SU-DHL-6 (cell line): ENCODE measurements around the gene LRRC56.

Source experiments
- EZH2phosphoT487 ChIP-seq: fragments of 200-600 bp; sonication (generic), shearing (Covaris generic); conservative IDR thresholded peaks from 2 replicates; pipeline ENCODE4 v1.6.1; 2018; ENCODE audit warnings: mild to moderate bottlenecking, antibody characterized with exemption, low read length, moderate library complexity, mixed read lengths
- TF ChIP-seq, protein P1 (sequence below): fragments of 200-600 bp; sonication (generic); IDR thresholded peaks from one replicate; pipeline ENCODE4 v1.5.1; 2017; ENCODE audit warnings: antibody characterized with exemption, mild to moderate bottlenecking, low read length, moderate library complexity; ENCODE audit not compliant: insufficient read depth, poor library complexity, severe bottlenecking

DNA sequence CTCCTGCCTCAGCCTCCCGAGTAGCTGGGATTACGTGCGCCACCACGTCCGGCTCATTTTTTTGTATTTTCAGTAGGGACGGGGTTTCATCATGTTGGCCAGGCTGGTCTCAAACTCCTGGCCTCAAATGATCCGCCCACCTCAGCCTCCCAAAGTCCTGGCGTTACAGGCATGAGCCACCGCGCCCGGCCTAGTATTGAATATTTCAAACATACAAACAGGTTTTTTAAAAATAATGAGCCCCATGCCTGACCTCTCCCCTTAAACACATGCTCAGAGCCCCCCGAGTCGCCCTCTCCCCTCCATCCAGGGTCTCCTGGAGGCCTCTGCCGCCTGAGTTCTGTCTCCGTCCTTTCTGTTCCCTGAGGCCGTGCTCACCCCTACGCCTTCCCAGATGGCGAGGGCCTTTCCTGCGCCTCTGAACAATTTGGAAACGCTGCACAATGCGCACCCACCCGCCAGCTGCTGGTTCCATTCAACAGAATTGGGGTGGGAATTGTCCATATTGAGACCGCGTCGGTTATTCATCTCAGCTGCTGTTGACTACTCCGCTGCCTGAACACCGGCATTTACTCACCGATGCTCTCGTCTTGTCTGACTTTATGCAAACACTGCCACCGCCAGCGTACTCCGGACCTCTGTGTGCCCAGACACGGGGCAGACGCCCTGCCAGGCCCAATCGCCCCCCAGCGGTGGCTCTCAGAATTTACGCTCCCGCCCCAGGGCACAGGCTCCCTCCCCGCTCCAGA, 16.7 kb upstream of the LRRC56 start:
- TF ChIP-seq, protein P1, sequence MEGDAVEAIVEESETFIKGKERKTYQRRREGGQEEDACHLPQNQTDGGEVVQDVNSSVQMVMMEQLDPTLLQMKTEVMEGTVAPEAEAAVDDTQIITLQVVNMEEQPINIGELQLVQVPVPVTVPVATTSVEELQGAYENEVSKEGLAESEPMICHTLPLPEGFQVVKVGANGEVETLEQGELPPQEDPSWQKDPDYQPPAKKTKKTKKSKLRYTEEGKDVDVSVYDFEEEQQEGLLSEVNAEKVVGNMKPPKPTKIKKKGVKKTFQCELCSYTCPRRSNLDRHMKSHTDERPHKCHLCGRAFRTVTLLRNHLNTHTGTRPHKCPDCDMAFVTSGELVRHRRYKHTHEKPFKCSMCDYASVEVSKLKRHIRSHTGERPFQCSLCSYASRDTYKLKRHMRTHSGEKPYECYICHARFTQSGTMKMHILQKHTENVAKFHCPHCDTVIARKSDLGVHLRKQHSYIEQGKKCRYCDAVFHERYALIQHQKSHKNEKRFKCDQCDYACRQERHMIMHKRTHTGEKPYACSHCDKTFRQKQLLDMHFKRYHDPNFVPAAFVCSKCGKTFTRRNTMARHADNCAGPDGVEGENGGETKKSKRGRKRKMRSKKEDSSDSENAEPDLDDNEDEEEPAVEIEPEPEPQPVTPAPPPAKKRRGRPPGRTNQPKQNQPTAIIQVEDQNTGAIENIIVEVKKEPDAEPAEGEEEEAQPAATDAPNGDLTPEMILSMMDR: peak; percentile 56
- no peak for TF ChIP-seq EZH2phosphoT487
